HG03025 (cell line): ENCODE results near the gene UNC13B.

ENCODE experiments used
- ATAC-seq: cut with Tn5 transposase; IDR thresholded peaks from one replicate; pipeline ENCODE4 v1.9.1; 2021; ENCODE audit warnings: mild to moderate bottlenecking, moderate library complexity; ENCODE audit not compliant: unreplicated experiment, low FRiP score

UNC13B gene

DNA sequence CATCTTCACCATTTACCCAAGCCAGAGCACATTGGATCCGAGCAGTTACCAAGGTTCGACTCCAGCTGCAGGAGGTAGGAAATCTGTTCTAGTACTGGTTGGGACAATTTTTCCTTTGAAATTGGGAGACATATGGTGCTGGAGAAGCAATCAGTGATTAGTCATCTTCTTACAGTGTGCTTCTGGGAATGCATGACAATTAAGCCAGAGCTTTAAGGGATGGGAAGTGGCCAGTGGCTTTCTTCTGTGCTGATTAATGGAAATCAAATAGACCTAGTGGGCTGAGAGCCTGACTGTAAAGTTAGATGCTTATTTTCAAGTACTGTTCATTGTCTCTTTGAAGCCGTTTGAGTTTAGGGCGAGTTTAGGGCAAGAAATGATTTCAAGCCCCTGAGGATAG, 152.1 kb downstream of the UNC13B start:
- ATAC-seq = no peak

DNA sequence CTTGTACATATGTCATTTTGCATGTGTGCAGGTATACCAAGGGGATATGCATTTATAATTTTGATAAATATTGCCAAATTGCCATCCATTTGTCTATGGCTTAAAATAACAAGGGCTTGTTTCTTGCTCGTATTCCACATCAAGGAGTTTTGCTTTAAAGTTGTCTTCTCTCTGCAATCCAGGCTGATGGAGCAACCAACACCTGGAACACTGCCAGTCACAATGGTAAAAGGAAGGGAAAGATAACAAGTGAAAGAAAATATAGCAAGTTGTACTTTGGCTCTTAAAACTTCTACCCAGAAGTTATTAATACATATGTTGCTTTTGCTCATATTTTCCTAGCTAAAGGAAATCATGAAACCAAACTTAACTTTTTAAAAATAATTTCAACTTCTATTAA, 156.9 kb downstream of the UNC13B start:
- no peak for ATAC-seq

DNA sequence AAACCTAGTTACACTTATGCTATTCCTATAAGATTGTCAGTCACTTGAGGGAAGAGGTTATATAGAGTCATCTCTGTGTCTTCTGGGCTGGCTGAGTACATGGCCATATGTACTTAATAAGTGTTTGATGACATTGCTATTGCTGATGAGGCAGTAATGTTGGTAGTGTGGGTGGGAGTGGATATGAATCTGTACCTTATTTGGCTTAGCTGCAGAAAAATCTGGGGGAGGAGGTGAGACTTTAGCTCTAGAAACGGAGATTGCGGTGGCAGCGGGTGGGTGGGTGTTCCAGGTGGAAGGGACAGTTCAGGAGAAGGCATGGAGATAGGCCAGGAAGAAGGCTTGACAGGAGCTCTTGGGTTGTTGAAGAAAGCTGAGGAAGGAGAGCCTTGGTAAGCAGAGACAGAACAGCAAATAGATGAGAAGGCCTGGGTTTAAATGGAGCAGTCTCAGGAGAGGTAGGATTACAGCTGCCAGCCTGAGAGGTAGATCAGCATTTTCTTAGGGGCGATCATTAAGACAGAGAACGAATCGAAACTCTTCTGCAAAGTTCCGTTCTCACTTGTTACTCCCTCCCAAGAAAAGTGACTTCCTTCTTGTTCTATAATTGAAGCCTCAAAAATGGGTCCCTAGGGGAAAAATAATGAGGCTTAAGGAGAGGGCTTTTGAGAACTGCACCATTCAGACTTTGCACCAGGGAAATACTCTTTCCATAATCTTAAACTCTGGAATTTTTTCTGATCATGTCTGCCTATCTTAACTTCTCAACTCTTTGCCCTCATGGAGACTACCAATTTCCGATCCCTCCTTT, 160.5 kb downstream of the UNC13B start:
- ATAC-seq = no peak

DNA sequence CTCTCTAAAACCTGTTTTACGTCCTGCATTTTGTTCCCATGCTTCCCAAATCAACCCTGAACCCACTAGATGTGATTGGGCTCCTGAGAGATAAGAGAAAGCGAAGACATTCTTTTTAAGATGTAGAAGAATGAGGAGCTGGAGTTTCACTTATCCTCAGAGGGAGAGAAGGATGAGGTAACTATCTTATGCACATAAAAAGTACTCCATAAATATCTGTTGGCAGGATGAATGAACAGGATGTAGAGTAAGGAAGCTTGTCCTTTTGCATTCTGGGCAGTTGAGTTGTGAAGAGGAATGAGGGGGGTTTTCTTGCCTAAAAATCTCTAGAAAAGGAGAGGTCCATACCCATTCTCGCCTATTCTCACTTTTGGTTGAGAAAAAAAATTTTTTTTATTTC, 163.2 kb downstream of the UNC13B start:
- ATAC-seq = no peak

DNA sequence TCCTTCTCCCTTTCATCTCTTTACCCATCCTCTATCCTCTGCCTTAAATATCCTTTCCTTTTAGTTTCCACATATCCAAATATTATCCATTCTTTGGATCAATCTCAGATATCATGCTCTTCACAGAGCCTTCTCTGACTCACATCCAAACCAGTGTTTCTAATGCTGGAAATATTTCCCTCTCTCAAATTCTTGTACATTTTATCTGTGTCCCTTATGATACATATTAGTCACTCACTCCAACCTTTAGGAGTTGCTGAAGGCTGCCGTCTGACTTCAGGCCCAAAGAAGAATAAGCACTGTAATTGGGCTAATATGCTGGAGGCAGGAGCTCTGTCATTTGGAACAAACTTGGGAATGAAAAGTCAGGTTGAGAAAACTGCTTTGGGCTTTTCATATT, 171.7 kb downstream of the UNC13B start:
- no peak for ATAC-seq

DNA sequence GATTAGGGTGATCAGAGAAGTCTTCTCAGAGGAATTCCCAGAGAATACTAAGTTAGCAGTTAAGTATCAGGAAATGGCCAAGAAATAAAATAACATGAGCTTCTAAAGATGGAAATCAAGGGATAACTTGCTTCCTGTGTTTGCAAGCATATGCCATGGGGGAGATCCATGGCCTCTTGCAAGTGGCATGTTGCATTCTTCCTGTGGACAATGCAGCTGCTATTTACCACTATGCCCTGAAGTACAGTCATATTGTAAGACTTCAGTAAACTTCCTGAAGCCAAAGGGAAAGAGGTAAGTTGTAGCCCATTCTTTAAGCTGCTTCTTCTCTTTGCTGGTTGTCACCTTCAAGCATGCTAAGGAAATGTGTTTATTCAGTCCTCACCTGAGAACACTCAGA, 173.4 kb downstream of the UNC13B start:
- no peak for ATAC-seq

DNA sequence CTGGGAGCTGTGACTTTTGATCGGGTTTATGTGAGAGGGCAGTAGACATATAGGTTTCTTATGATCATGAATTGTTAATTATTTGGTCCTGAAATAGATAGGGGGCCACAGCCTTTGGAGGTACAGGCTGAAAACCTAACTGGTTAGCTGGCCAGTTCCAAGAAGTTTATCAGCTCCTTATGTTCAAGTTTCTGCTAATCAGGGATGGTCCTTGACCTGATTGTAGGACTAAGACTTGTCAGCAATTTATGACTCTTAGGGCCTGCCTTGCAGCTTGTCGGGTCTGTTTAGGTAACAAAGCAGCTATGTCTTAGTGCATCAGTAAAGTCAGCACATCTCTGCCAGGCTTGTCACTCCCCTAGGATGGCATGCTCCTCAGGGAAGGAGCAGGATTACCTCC, 176.3 kb downstream of the UNC13B start:
- ATAC-seq = no peak

DNA sequence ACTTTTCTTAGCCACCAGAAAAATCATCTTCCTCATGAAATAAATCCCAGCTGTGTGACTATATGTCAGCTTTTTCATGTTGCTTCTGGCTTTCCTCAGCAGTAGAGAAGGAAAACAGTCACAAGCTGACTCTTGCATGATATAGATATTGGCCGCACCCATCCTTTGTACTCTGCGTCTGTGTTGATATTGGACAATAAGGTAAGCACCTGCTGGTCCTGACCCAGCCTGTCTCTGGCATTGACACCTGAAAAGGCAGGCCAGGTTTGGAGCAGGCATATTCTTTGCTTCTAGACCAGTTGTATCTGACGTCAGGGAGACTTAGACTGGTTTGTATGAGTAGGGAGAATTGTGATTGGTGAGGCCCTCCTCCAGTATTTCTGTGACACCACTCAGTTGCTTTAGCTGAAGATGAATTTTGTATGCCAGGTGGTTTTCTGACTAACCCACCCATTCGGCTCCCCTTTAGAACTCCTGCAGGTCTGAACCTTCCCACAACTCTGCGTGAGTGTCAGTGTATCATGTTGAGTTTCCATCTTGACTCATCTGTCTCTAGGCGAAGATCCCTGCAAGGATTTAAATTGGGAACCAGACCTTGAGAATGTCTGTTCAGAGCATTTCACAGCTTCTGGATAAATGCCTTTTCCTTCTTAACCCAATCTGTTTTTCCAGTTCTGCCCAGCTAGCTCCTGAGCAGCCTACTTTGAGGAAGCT, 176.9 kb downstream of the UNC13B start:
- no peak for ATAC-seq

DNA sequence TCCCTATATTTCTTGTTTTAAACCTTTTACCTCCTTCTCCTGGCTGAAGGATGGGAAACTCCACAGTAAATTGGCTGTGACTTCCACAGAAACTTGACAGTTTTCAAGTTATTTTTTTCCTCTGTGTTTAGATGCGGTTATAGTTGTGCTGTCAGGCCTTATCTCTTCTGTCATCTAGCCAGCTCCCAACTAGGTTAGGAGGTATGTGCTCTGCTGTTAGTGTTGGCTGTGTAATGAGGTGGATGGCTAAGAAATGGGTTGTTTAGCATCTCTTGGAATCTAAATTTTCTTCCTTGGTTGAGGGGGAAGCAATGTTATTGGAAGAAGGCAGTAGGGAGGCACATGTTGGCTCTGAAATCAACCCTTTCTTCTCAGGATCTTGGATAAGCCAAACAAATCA, 178.2 kb downstream of the UNC13B start:
- no peak for ATAC-seq

DNA sequence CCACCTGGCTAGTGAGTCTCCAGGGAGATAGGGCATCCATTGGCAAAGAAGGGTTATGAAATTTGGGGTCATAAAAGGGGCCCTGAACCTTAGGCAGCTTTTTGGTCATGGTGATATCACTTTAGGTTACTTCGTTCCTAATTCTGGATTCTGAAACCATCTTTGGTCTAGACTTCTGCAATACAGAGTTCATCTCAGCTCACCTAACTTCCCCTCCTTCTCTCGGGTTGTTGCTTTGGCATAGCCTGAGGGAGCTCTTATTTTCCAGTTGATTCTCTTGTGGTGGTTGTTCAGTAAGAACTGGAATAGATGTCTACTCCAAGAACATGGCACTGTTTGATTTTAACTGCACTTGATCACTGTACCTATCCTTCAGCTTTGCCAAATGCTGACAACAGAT, 179.2 kb downstream of the UNC13B start:
- no peak for ATAC-seq

DNA sequence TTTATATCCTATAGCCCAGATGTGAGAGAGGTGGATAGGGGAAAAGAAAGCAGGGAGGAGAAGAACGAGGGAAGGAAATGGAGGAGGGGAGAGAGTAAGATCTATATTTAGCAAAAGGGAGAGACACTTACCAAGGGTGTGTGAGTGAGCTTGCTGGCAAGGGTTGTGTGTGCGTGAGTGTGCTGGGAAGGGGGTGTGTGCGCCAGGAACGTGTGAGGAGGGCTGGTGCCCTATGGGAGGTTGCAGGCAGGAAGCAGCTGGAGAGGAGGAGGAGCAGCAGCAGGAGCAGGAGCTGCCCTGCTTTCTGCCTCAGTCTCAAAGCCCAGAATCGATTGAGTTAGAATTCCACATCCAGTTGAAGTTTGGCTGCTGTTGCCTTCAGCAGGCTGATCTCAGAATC, 179.8 kb downstream of the UNC13B start:
- no peak for ATAC-seq

DNA sequence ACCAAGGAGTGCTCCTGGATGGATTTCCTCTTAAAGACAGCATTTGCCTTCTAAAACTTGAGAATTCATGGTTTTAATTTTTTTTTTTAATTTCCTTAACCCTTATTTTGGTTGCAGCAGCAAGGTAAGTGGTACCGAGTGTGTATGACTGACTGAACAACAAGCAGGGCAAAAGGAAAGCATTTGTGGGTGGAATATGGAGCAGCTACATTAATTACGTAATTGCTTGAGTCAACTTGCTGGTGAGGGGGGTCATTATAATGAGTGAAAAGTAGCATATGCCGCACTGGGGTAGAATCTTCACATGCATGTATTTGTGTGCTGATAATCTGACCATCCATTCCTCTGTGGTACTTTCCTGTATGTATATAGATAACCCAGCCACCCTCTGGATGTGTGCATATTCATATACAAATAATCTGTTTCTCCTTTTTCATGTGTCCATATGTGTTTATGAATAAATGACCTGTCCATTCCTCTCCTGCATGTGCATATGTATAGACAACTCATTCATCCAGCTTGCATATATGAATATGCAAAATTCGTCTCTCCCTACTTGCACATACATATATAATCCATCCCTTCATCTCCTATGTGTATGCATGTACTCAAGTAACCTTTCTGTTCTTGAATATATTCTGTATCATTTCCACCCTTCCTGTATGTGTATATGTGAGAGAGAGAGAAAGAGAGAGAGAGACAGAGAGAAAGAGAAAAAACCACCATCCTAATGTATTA, 180.6 kb downstream of the UNC13B start:
- ATAC-seq = no peak

DNA sequence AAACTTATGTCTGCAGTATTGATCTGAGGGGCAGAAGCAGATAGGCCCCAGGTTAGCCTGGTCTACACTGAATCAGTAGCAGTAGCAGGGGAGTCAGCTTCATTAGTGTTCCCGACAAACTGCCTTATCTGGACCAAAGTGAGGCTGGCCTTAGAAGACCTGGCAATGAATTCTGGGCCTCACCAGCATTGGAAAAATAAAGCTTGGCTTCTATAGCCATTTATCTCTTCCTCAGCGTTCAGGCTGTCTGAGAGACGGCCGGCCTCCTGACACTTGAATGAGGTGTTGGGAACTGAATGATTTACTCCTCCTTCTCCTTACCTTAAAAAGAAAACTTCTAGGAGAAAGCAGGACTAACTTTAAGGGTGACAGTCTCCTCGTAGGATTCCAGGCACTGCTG, 186.3 kb downstream of the UNC13B start:
- ATAC-seq = no peak

DNA sequence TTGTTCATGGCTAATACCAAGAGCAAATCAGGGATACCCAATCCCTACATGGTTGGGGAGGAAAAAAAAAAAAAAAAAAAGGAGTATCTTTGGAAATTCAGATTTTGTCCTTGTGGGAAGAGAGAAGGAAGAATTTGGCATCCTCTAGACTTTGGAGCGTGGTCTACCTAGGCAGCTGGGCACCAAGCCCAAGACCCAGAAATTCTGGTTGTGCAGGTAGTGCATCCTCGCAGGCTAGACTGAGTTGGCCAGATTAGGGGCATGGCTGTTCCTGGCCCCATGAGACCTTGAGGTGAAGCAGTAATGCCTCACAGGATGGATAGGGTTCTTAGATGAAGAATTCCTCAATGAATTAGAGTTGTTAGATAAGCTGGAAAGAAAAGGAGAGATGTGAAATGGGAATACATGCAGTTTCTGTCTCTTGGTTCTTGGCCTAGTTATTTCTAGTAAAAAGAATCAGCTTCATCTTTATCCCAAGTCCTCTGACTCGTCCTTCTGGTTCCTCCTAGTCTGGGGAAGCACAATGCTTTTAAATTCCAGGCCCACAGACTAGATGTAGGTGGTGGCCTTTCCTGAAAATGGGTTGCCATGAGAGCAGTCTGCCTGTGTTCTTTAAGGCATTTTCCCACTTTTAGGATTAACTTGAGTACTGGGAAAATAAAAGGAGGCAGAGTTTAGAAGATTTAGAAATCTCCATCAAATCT, 187.6 kb downstream of the UNC13B start:
- no peak for ATAC-seq

DNA sequence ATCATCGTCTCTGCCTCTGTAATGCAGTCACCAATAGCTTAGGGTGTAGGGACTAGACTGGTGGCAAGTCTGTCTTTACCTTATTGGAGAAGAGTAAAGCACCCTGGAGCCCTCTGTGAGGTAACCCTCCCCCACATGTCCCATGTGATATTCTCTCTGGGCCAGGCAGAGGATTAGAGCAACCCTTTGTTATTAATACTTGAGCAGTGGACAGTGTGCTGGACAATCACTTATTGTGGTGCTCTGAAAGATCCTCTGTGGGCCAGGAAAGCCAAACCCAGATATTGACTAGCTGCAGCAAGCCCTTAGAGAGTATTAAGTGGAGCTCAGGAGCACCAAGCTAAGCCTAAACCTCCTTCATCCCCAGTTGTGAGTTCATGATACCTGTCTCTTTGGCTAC, 188.4 kb downstream of the UNC13B start:
- no peak for ATAC-seq

DNA sequence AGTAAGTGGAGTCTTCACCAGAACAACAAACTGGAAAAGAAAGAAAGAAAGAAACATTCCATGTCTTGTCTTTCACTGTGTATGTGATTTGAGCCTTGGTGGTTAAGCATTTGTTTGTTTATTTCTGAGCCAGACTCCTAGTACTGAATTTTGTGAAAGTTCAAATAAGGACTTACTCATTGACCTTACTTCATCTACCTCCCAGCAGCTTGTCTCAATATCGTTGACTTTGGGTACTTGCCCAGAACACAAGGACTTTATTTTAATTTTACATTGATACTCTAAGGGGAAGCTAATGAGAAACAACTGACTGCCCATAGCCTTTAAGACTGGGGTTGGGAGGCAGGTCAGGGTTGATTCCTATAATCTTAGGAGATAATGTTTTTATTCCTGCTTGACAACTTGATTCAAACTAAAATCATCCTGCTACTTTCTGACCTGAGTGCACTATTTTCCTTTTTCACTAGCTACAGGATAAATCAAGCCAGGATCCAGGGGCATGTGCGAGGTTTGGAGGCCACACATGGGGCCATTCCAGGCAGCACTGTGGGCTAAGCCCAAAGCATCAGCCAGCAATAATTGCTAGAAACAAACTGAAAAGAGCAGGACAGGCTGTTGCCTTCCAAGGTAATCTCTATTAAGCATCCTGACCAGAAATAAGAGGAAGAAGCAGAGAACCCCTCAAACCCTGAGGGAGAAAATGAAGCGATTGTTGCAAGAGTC, 189.2 kb downstream of the UNC13B start:
- no peak for ATAC-seq

DNA sequence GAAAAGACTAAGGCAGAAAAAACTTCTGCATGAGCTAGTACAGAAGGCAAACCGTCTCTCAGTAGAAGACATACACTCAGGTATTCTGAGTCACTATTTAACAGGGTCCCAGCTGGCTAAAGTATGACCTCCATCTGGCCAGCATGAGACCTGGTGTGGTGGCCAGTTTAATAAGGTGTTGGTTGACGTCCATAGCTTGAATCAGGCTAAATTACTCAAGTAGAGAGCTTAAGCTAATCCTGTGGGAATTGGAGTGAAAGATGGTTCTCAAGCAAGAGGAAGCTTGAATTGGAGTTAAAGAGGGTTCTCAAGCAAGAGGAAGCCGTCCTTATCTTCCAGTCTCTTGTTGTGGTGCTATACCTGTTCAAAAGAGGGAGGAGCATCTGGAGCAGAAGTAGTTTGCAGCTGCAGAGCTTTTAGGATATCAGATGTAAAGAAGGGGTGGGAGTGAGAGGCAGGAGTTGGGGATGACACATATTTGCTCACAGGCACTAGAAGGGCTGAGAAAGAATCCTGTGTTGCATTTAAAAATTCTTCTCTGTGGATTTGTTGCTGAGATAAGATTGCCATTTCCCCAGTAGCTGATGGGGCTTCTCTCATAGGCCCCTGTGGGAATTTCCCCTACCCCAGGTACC, 192.0 kb downstream of the UNC13B start:
- no peak for ATAC-seq

DNA sequence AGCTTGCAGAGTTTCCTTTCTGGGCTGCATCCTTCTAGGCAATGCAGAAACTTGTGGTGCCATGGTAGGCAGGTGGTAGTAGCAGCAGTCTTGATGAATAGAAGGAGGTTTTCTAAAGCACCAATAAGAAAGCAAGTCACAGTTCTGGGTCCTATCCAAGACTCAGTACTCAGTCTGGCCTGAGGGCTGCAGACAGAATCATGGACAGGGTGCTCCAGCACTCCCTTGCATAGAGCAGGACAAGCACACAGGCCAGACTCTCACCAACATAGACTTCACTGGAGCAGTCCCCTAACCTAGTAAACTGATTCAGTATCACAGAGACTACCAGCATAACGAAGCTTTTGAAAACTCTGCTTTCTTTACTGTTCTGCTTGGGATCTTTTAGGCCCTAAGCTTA, 194.1 kb downstream of the UNC13B start:
- no peak for ATAC-seq

DNA sequence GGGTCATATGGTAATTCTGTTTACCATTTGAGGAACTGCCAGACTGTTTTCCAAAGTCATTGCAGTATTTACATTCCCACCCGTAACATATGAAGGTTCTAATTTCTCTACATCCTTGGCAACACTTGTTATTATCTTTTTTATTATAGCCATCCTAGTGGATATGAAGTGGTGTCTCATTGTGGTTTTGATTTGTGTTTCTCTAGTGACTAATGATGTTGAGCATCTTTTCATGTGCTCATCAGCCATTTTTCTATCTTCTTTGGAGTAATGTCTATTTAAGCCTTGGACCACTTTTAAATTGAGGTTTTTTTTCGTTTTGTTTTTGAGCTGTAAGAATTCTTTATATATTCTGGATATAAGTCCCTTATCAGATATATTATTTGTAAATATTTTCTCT, 195.3 kb downstream of the UNC13B start:
- ATAC-seq = no peak

DNA sequence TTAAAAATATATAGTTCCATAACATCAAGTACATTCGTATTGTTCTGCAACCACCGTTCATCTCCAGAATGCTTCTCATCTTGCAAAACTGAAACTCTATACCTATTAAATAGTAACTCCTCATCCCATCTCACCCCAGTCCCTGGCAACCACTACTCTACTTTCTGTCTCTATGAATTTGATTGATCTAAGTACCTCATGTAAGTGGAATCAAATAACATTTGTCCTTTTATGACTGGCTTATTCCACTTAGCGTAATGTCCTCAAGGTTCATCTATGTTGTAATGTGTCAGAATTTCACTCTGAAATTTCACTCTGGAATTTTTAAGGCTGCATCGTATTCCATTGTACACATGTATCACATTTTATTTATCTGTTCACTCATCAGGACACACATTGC, 196.0 kb downstream of the UNC13B start:
- ATAC-seq = no peak
